Measurements from ENCODE around the gene SRRM3. TPM values are rescaled to one million over a fixed set of nuclear protein-coding genes. Genes with fewer than 3 reads are reported as not detected.

Gene SRRM3
- total and polyA plus RNA-seq, 9 of the 15 experiments (the other 6 are each of a cell fraction or from before 2014, with no cell fraction given) = 0.04 to 0.91 (median 0.46) TPM; not detected in 2

DNA sequence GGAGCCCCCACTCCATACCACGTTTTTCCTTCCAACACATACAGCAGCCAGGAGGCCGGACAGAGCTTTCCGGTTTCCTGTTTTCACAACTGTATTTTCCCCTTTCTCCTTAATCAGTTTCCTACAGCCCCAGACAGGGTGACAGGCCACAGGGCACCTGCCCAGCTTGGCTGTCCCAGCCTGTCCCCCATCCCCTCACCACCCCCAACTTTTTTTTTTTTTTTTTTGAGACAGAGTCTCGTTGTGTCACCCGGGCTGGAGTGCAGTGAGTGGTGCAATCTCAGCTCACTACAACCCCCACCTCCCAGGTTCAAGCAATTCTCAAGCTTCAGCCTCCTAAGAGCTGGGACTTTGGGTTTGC lies 90.5 kb downstream of the SRRM3 start:
- WGBS (ENCODE audit: insufficient coverage, low coverage, missing lambda C conversion rate) = 35% methylated on average over 5 of the region's 5 CpGs
- ChIA-PET CTCF (ENCODE audit: low intra/inter-chr PET ratio) (interaction anchor here (0.8 to 5.3 kb wide), 3 partner anchors 22 to 72 kb away, joined by 3 to 111 read pairs (median 5); no protein-coding TSS in a partner anchor), POLR2A (interaction anchor here (0.6 to 1.0 kb wide), 4 partner anchors 17 to 125 kb away, joined by 3 to 5 read pairs (median 4); no protein-coding TSS in a partner anchor)
- peaks cover 23 to 41% of the 10 kb centered on the region in 2 experiments for H3K4me1 ChIP-seq (replicated peaks in 1 of 2; ENCODE audit: control insufficient read depth in 2 of 2, insufficient read depth in 2 of 2, low read length in 2 of 2)
- peak overlapping the region; percentile 32 for H3K4me2 ChIP-seq (ENCODE audit: insufficient read depth, low read length)
- no peaks in the 10 kb centered on the region for H3K9me3 ChIP-seq (replicated peaks; ENCODE audit: control insufficient read depth, insufficient read depth, low read depth, low read length)
- ATAC-seq (peak; percentile 19), FAIRE-seq (no peak), DNase-seq (ENCODE audit: extremely low read depth in 1 of 4, low spot score in 3 of 4) (no peak)
- no peak overlapping the region for H3K4me3 ChIP-seq
- no peaks in the 10 kb centered on the region for H3K9me1 ChIP-seq (ENCODE audit: control insufficient read depth, insufficient read depth, low read length)
- no peaks in the 10 kb centered on the region for H3K79me2 ChIP-seq (ENCODE audit: control insufficient read depth, insufficient read depth, low read length)
- no peaks in the 10 kb centered on the region for H3K36me3 ChIP-seq (ENCODE audit: control insufficient read depth, insufficient read depth, low read length)
- in situ Hi-C loops (cut with MboI) (no loop called here), intact Hi-C loops (cut with micrococcal nuclease) (no loop called here)
- no peaks in the 10 kb centered on the region for H3K27me3 ChIP-seq (ENCODE audit: control insufficient read depth in 2 of 2, insufficient read depth in 2 of 2, low read length in 2 of 2)
- peak overlapping the region; percentile 38; the same call in 1 of the 3 replicates for H3K27ac ChIP-seq (ENCODE audit: extremely low read depth, low read depth, low read length)
- H3K9ac ChIP-seq (ENCODE audit: insufficient read depth in 1 of 2, low read depth in 2 of 2, low read length in 2 of 2) = peak overlapping the region; percentile 3 to 71; a peak in 1 of 4 replicates
- H2AFZ ChIP-seq (ENCODE audit: low read depth, low read length) = peak overlapping the region; percentile 94
- no peaks in the 10 kb centered on the region for H4K20me1 ChIP-seq (replicated peaks; ENCODE audit: control insufficient read depth, insufficient read depth, low read length)
- BruUV-seq (replicated peaks) = no TSS peak
- TF ChIP-seq, protein P1, sequence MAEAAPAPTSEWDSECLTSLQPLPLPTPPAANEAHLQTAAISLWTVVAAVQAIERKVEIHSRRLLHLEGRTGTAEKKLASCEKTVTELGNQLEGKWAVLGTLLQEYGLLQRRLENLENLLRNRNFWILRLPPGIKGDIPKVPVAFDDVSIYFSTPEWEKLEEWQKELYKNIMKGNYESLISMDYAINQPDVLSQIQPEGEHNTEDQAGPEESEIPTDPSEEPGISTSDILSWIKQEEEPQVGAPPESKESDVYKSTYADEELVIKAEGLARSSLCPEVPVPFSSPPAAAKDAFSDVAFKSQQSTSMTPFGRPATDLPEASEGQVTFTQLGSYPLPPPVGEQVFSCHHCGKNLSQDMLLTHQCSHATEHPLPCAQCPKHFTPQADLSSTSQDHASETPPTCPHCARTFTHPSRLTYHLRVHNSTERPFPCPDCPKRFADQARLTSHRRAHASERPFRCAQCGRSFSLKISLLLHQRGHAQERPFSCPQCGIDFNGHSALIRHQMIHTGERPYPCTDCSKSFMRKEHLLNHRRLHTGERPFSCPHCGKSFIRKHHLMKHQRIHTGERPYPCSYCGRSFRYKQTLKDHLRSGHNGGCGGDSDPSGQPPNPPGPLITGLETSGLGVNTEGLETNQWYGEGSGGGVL (CRISPR knock-in tag; IDR thresholded peaks at IDR 0.05) = no peak
- TF ChIP-seq, protein P2, sequence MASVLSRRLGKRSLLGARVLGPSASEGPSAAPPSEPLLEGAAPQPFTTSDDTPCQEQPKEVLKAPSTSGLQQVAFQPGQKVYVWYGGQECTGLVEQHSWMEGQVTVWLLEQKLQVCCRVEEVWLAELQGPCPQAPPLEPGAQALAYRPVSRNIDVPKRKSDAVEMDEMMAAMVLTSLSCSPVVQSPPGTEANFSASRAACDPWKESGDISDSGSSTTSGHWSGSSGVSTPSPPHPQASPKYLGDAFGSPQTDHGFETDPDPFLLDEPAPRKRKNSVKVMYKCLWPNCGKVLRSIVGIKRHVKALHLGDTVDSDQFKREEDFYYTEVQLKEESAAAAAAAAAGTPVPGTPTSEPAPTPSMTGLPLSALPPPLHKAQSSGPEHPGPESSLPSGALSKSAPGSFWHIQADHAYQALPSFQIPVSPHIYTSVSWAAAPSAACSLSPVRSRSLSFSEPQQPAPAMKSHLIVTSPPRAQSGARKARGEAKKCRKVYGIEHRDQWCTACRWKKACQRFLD (CRISPR knock-in tag; IDR thresholded peaks at IDR 0.05) = 0 out of 2 replicates have a peak, but pooled peaks have one; percentile 26
- TF ChIP-seq, protein P3, sequence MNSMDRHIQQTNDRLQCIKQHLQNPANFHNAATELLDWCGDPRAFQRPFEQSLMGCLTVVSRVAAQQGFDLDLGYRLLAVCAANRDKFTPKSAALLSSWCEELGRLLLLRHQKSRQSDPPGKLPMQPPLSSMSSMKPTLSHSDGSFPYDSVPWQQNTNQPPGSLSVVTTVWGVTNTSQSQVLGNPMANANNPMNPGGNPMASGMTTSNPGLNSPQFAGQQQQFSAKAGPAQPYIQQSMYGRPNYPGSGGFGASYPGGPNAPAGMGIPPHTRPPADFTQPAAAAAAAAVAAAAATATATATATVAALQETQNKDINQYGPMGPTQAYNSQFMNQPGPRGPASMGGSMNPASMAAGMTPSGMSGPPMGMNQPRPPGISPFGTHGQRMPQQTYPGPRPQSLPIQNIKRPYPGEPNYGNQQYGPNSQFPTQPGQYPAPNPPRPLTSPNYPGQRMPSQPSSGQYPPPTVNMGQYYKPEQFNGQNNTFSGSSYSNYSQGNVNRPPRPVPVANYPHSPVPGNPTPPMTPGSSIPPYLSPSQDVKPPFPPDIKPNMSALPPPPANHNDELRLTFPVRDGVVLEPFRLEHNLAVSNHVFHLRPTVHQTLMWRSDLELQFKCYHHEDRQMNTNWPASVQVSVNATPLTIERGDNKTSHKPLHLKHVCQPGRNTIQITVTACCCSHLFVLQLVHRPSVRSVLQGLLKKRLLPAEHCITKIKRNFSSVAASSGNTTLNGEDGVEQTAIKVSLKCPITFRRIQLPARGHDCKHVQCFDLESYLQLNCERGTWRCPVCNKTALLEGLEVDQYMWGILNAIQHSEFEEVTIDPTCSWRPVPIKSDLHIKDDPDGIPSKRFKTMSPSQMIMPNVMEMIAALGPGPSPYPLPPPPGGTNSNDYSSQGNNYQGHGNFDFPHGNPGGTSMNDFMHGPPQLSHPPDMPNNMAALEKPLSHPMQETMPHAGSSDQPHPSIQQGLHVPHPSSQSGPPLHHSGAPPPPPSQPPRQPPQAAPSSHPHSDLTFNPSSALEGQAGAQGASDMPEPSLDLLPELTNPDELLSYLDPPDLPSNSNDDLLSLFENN (IDR thresholded peaks at IDR 0.05; ENCODE audit: low read depth in 2 of 2, low read length in 2 of 2) = no peak
- TF ChIP-seq CHD4 (IDR thresholded peaks at IDR 0.05; ENCODE audit: insufficient read depth, insufficient replicate concordance, low read depth, low read length, poor library complexity, severe bottlenecking) (no peak), ZNF586 (CRISPR knock-in tag; conservative IDR thresholded peaks at IDR 0.05) (no peak), NFYB (IDR thresholded peaks at IDR 0.05; ENCODE audit: extremely low read depth, insufficient read length) (no peak), CCAR2 (IDR thresholded peaks at IDR 0.05; ENCODE audit: low read depth, low read length) (no peak), ZNF384 (IDR thresholded peaks at IDR 0.05; ENCODE audit: low read depth, low read length) (peak; percentile 21; the same call in 1 of the 2 replicates)

Measured in K562 (cell line).